Mesenchymal stem cell (in vitro differentiated cells and primary cell): Measurements from ENCODE around the gene ECEL1.

ENCODE experiments used
- DNase-seq: peaks from one replicate; pipeline ENCODE4 v3.0.0-alpha.2; 2013
- H2AFZ ChIP-seq: one replicate; pipeline ENCODE4 v1.6.1; 2013; ENCODE audit warnings: low read depth, mild to moderate bottlenecking, control low read depth, inconsistent platforms, low read length, moderate library complexity
- H2AK5ac ChIP-seq: 2 replicates; pipeline ENCODE4 v1.6.1; 2013; ENCODE audit warnings: low read length, moderate library complexity, mild to moderate bottlenecking, inconsistent platforms; ENCODE audit not compliant: severe bottlenecking
- H2BK120ac ChIP-seq: one replicate; pipeline ENCODE4 v1.6.1; 2013; ENCODE audit warnings: low read depth, mild to moderate bottlenecking, inconsistent platforms, low read length, moderate library complexity
- H2BK12ac ChIP-seq, 2 experiments: one replicate each; pipeline ENCODE4 v1.6.1; 2013; ENCODE audit warnings: inconsistent platforms in 2 of 2, low read length in 2 of 2, mild to moderate bottlenecking in 2 of 2, moderate library complexity in 2 of 2, control low read depth in 1 of 2
- H2BK15ac ChIP-seq: one replicate; pipeline ENCODE4 v1.6.1; 2013; ENCODE audit warnings: mild to moderate bottlenecking, low read depth, inconsistent platforms; ENCODE audit not compliant: poor library complexity, severe bottlenecking
- H2BK5ac ChIP-seq: 2 replicates; pipeline ENCODE4 v1.6.1; 2013; ENCODE audit warnings: low read depth, mild to moderate bottlenecking, low read length, control low read depth, inconsistent platforms; ENCODE audit not compliant: poor library complexity, severe bottlenecking
- H3K14ac ChIP-seq, 2 experiments: one replicate each; pipeline ENCODE4 v1.6.1; 2013; ENCODE audit warnings: inconsistent platforms in 2 of 2, low read length in 2 of 2, control low read depth in 1 of 2, mild to moderate bottlenecking in 1 of 2, moderate library complexity in 1 of 2
- H3K18ac ChIP-seq, 2 experiments: one replicate each; pipeline ENCODE4 v1.6.1; 2013; ENCODE audit warnings: inconsistent platforms in 2 of 2, low read length in 2 of 2, control low read depth in 1 of 2, low read depth in 1 of 2, mild to moderate bottlenecking in 1 of 2
- H3K23ac ChIP-seq, 2 experiments: one replicate each; pipeline ENCODE4 v1.6.1; 2013; ENCODE audit warnings: inconsistent platforms in 2 of 2, low read length in 2 of 2, mild to moderate bottlenecking in 2 of 2, moderate library complexity in 2 of 2, control low read depth in 1 of 2
- H3K27ac ChIP-seq: 2 replicates; pipeline ENCODE4 v1.5.1; 2013; ENCODE audit warnings: mild to moderate bottlenecking, moderate library complexity, low read length, control low read depth, inconsistent platforms; ENCODE audit not compliant: poor library complexity, severe bottlenecking
- H3K27me3 ChIP-seq, 2 experiments: 2 replicates each; pipeline versions ENCODE4 v1.6.1 to v1.7.0; 2013; ENCODE audit warnings: low read length in 2 of 2, mild to moderate bottlenecking in 2 of 2, moderate library complexity in 2 of 2, control low read depth in 1 of 2, inconsistent platforms in 1 of 2; ENCODE audit not compliant: control insufficient read depth in 1 of 2, insufficient read depth in 1 of 2
- H3K36me3 ChIP-seq, 2 experiments: 2 replicates each; pipeline versions ENCODE4 v1.6.1 to v1.7.0; 2013; ENCODE audit warnings: low read length in 2 of 2, control low read depth in 1 of 2, inconsistent platforms in 1 of 2, low read depth in 1 of 2, mild to moderate bottlenecking in 1 of 2; ENCODE audit not compliant: insufficient read depth in 2 of 2, control insufficient read depth in 1 of 2
- H3K4ac ChIP-seq, 2 experiments: one replicate each; pipeline ENCODE4 v1.6.1; 2013; ENCODE audit warnings: inconsistent platforms in 2 of 2, low read length in 2 of 2, mild to moderate bottlenecking in 2 of 2, moderate library complexity in 2 of 2, control low read depth in 1 of 2, low read depth in 1 of 2
- H3K4me1 ChIP-seq: 2 replicates; pipeline ENCODE4 v1.6.1; 2013; ENCODE audit warnings: low read depth, low read length, control low read depth; ENCODE audit not compliant: control insufficient read depth, insufficient read depth
- H3K4me2 ChIP-seq: 2 replicates; pipeline ENCODE4 v1.6.1; 2013; ENCODE audit warnings: low read length, mild to moderate bottlenecking, inconsistent platforms; ENCODE audit not compliant: poor library complexity, severe bottlenecking
- H3K4me3 ChIP-seq, 2 experiments: 2 replicates each; pipeline versions ENCODE4 v1.5.1 to v1.7.0; 2013; ENCODE audit warnings: low read length in 2 of 2, mild to moderate bottlenecking in 2 of 2, control low read depth in 1 of 2, low read depth in 1 of 2; ENCODE audit not compliant: insufficient read depth in 1 of 2
- H3K79me1 ChIP-seq: replicated peaks from 2 replicates; pipeline ENCODE4 v1.6.1; 2013; ENCODE audit warnings: mild to moderate bottlenecking, control low read depth, low read length, inconsistent platforms; ENCODE audit not compliant: poor library complexity, severe bottlenecking
- H3K9ac ChIP-seq: 2 replicates; pipeline ENCODE4 v1.7.0; 2013; ENCODE audit warnings: mild to moderate bottlenecking, low read length, moderate library complexity
- H3K9me3 ChIP-seq: 2 replicates; pipeline ENCODE4 v1.7.0; 2013; ENCODE audit warnings: mild to moderate bottlenecking, low read length; ENCODE audit not compliant: control insufficient read depth
- H4K8ac ChIP-seq: one replicate; pipeline ENCODE4 v1.6.1; 2013; ENCODE audit warnings: inconsistent platforms, mild to moderate bottlenecking, low read length, moderate library complexity
- H4K91ac ChIP-seq: one replicate; pipeline ENCODE4 v1.6.1; 2013; ENCODE audit warnings: mild to moderate bottlenecking, low read length, inconsistent platforms
- WGBS: methylation state at CpG from one replicate; pipeline ENCODE4 v1.1.7; 2013; ENCODE audit warnings: mixed read lengths; 5-methylcytosine and 5-hydroxymethylcytosine counted together

ECEL1 gene

DNA sequence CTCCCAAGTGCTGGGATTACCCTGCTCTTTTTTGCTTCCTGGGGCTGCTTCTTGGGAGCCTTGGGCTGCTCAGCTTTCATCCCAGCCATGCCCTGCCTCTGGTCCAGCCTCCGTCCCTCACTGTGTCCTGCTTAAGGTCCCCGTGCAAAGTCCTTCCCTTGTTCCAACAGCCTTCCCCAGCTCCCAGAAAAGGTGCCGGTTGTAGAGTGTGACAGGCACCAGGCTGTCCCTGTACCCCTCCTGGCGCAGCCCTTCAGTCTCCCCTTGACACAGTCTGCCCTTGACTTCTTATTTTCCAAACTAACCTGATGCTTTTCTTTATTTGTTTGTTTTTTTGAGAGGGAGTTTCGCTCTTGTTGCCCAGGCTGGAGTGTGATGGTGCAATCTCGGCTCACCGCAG, 51.8 kb downstream of the ECEL1 start:
- no peak overlapping the region for H3K4me2 ChIP-seq
- H3K36me3 ChIP-seq: no peaks in the 10 kb centered on the region
- H2BK12ac ChIP-seq: no peak overlapping the region
- H2AK5ac ChIP-seq: no peak overlapping the region
- H3K4me3 ChIP-seq: no peak overlapping the region
- no peak overlapping the region for H2BK15ac ChIP-seq
- H2AFZ ChIP-seq: no peak overlapping the region
- no peaks in the 10 kb centered on the region for H3K9me3 ChIP-seq
- WGBS: 91% methylated on average over 7 of the region's 7 CpGs
- no peak overlapping the region for H2BK5ac ChIP-seq
- H3K23ac ChIP-seq: no peak overlapping the region
- H4K8ac ChIP-seq: no peak overlapping the region
- H3K14ac ChIP-seq: no peak overlapping the region
- no peak overlapping the region for H4K91ac ChIP-seq
- H3K18ac ChIP-seq: no peak overlapping the region
- peaks cover 50 to 62% of the 10 kb centered on the region in 2 experiments for H3K27me3 ChIP-seq
- H3K9ac ChIP-seq: no peak overlapping the region
- no peaks in the 10 kb centered on the region for H3K79me1 ChIP-seq
- H3K4ac ChIP-seq: no peak overlapping the region
- H3K4me1 ChIP-seq: peaks cover 4% of the 10 kb centered on the region
- no peak overlapping the region for H2BK120ac ChIP-seq
- DNase-seq: no peak
- H3K27ac ChIP-seq: no peak overlapping the region

GRCh38 chr2:232435375-232435648, 52.3 kb downstream of the ECEL1 start:
- Histone ChIP-seq H4K8ac (no peak overlapping the region), H2AFZ (no peak overlapping the region), H3K4me1 (peaks cover 4% of the 10 kb centered on the region), H3K79me1 (no peaks in the 10 kb centered on the region), H3K18ac (no peak overlapping the region), H2AK5ac (no peak overlapping the region), H3K14ac (no peak overlapping the region), H2BK120ac (no peak overlapping the region), H3K4me3 (no peak overlapping the region), H2BK12ac (no peak overlapping the region), H3K9me3 (no peaks in the 10 kb centered on the region), H2BK5ac (no peak overlapping the region), H3K23ac (no peak overlapping the region), H4K91ac (no peak overlapping the region), H2BK15ac (no peak overlapping the region), H3K36me3 (no peaks in the 10 kb centered on the region), H3K4ac (no peak overlapping the region), H3K4me2 (no peak overlapping the region), H3K9ac (no peak overlapping the region), H3K27ac (no peak overlapping the region), H3K27me3 (peaks cover 48 to 64% of the 10 kb centered on the region in 2 experiments)
- WGBS: 76% methylated on average over 4 of the region's 4 CpGs
- no peak for DNase-seq

- H3K27ac ChIP-seq: no peak overlapping the region
- no peak overlapping the region for H3K14ac ChIP-seq
- no peak overlapping the region for H3K4me2 ChIP-seq
- 91% methylated on average over 12 of the region's 12 CpGs for WGBS
- H2BK5ac ChIP-seq: no peak overlapping the region
- H3K23ac ChIP-seq: no peak overlapping the region
- no peak overlapping the region for H3K9ac ChIP-seq
- H3K36me3 ChIP-seq: no peaks in the 10 kb centered on the region
- no peaks in the 10 kb centered on the region for H3K79me1 ChIP-seq
- no peak overlapping the region for H2AFZ ChIP-seq
- no peak overlapping the region for H3K4me3 ChIP-seq
- no peak overlapping the region for H4K8ac ChIP-seq
- H3K4me1 ChIP-seq: peaks cover 4% of the 10 kb centered on the region
- H3K4ac ChIP-seq: no peak overlapping the region
- no peak overlapping the region for H2AK5ac ChIP-seq
- H3K18ac ChIP-seq: no peak overlapping the region
- H2BK120ac ChIP-seq: no peak overlapping the region
- no peak overlapping the region for H4K91ac ChIP-seq
- H3K27me3 ChIP-seq: peaks cover 48 to 65% of the 10 kb centered on the region in 2 experiments
- no peak overlapping the region for H2BK12ac ChIP-seq
- no peak for DNase-seq
- no peak overlapping the region for H2BK15ac ChIP-seq
- H3K9me3 ChIP-seq: no peaks in the 10 kb centered on the region
These were observed 52.9 kb downstream of the ECEL1 start for GRCh38 chr2:232434563-232435374.

- no peak overlapping the region for H3K4ac ChIP-seq
- H3K79me1 ChIP-seq: no peaks in the 10 kb centered on the region
- no peak overlapping the region for H3K18ac ChIP-seq
- no peak overlapping the region for H2BK120ac ChIP-seq
- H3K9me3 ChIP-seq: no peaks in the 10 kb centered on the region
- no peak overlapping the region for H4K91ac ChIP-seq
- no peak overlapping the region for H2AK5ac ChIP-seq
- H3K4me3 ChIP-seq: no peak overlapping the region
- H3K14ac ChIP-seq: no peak overlapping the region
- peaks cover 4% of the 10 kb centered on the region for H3K4me1 ChIP-seq
- H2AFZ ChIP-seq: no peak overlapping the region
- no peak overlapping the region for H2BK15ac ChIP-seq
- no peak overlapping the region for H2BK12ac ChIP-seq
- no peak overlapping the region for H4K8ac ChIP-seq
- H2BK5ac ChIP-seq: no peak overlapping the region
- H3K27ac ChIP-seq: no peak overlapping the region
- no peak overlapping the region for H3K4me2 ChIP-seq
- peaks cover 48 to 62% of the 10 kb centered on the region in 2 experiments for H3K27me3 ChIP-seq
- no peaks in the 10 kb centered on the region for H3K36me3 ChIP-seq
- no peak overlapping the region for H3K23ac ChIP-seq
- 82% methylated on average over 9 of the region's 9 CpGs for WGBS
- DNase-seq: no peak
- no peak overlapping the region for H3K9ac ChIP-seq
These were observed 53.5 kb downstream of the ECEL1 start for GRCh38 chr2:232434091-232434490.
